OCI-LY1 (cell line): ENCODE results near the gene NEUROG2.
A peak's percentile ranks its signal among the peaks of the same experiment; 100 is the strongest.

ENCODE experiments used
- H2AFZ ChIP-seq: fragments of 200-600 bp; sonication (generic), shearing (Covaris generic); 2 replicates; pipeline ENCODE4 v1.6.0; 2014; ENCODE audit warnings: antibody characterized with exemption, mild to moderate bottlenecking, low read length
- H3F3A ChIP-seq: fragments of 200-600 bp; sonication (generic), shearing (Covaris generic); 2 replicates; pipeline ENCODE4 v1.6.0; 2014; ENCODE audit warnings: mild to moderate bottlenecking, antibody characterized with exemption, low read length, moderate library complexity; ENCODE audit not compliant: insufficient read depth
- H3K27ac ChIP-seq: fragments of 200-600 bp; sonication (generic); 2 replicates; pipeline ENCODE4 v1.5.1; 2014; ENCODE audit warnings: low read length, mixed run types, mild to moderate bottlenecking, low read depth; ENCODE audit not compliant: poor library complexity, severe bottlenecking
- H3K27me3 ChIP-seq: fragments of 200-600 bp; sonication (generic); 2 replicates; pipeline ENCODE4 v1.6.0; 2014; ENCODE audit warnings: antibody characterized with exemption, mild to moderate bottlenecking, low read length, moderate library complexity; ENCODE audit not compliant: insufficient read depth
- H3K36me3 ChIP-seq: fragments of 200-600 bp; sonication (generic); 2 replicates; pipeline ENCODE4 v1.6.1; 2014; ENCODE audit warnings: mild to moderate bottlenecking, antibody characterized with exemption, low read length, moderate library complexity, mixed read lengths; ENCODE audit not compliant: insufficient read depth
- H3K4me1 ChIP-seq: fragments of 200-600 bp; sonication (generic); 2 replicates; pipeline ENCODE4 v1.5.1; 2014; ENCODE audit warnings: mild to moderate bottlenecking, low read length, moderate library complexity; ENCODE audit not compliant: insufficient read depth, severe bottlenecking
- H3K4me2 ChIP-seq: fragments of 200-600 bp; sonication (generic), shearing (Covaris generic); 2 replicates; pipeline ENCODE4 v1.6.1; 2014; ENCODE audit warnings: low read length
- H3K4me3 ChIP-seq: fragments of 200-600 bp; sonication (generic); 2 replicates; pipeline ENCODE4 v1.5.1; 2014; ENCODE audit warnings: low read length, low read depth, mild to moderate bottlenecking, mixed read lengths; ENCODE audit not compliant: poor library complexity, severe bottlenecking
- H3K79me2 ChIP-seq: fragments of 200-600 bp; shearing (Covaris generic); 2 replicates; pipeline ENCODE4 v1.6.1; 2016; ENCODE audit warnings: mixed run types, low read length, mixed read lengths; ENCODE audit not compliant: insufficient read depth
- H3K9ac ChIP-seq: fragments of 200-600 bp; sonication (generic), shearing (Covaris generic); 2 replicates; pipeline ENCODE4 v1.6.1; 2014; ENCODE audit warnings: mild to moderate bottlenecking, low read length, mixed read lengths
- H3K9me2 ChIP-seq: fragments of 200-600 bp; sonication (generic), shearing (Covaris generic); 2 replicates; pipeline ENCODE4 v1.6.1; 2014; ENCODE audit warnings: low read depth, mild to moderate bottlenecking, low read length, mixed read lengths
- H3K9me3 ChIP-seq: fragments of 200-600 bp; shearing (Covaris generic); 2 replicates; pipeline ENCODE4 v1.6.1; 2014; ENCODE audit warnings: low read length, mixed read lengths
- H4K20me1 ChIP-seq: fragments of 200-600 bp; sonication (generic), shearing (Covaris generic); 2 replicates; pipeline ENCODE4 v1.6.0; 2016; ENCODE audit warnings: mild to moderate bottlenecking, low read length; ENCODE audit not compliant: insufficient read depth
- EZH2 ChIP-seq: fragments of 200-600 bp; sonication (generic), shearing (Covaris generic); IDR thresholded peaks from 2 replicates; pipeline ENCODE4 v1.8.0; 2017; ENCODE audit warnings: borderline replicate concordance, mixed run types, mild to moderate bottlenecking, antibody characterized with exemption, low read length, moderate library complexity, mixed read lengths
- TF ChIP-seq, protein P1 (sequence below): fragments of 200-600 bp; sonication (generic), shearing (Covaris generic); IDR thresholded peaks from 2 replicates; pipeline ENCODE4 v1.5.1; 2017; ENCODE audit warnings: mild to moderate bottlenecking, antibody characterized with exemption, low read length, moderate library complexity, mixed read lengths

NEUROG2 gene

DNA sequence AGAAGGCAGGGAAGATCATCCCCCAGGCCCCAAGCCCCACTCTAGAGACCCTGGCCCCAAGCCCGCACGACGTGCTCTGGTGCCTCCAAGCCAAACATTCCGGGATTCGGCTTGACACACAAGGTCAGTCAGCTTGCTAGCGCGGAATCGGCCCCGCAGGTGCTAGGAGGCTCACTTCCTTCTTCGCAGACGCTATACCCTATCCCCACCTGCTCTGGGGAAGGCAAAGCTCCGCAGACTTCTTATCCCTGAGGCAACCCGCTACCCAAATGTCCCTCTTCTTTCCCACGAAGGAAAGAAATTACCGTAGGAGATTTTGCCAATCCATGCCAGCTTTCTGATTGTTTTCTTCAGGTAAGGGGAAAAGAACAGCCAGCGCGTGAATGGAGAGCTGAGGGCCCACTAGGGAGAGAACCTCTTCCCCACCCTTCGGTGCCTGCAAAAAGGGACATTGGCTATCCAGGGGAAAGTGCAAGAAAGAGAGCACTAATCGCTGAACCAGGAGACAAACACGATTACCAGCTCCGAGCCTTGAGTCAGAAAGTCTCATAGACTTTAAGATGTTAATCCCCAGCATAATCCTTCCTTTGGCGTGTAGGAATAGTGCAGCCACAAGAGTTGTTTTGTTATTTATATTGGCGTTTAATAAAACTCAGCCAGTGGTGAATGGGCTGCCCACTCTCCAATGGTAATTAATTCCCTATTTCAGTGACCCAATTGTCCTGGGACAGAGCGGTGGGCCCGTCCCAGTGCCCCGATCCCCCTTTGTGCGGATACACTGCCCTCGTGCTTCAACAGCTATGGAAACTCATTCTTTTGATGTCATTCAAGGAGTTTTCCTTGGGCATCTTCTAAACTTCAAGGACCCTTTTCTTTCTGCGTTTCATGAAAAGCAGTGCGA, 5.4 kb upstream of the NEUROG2 start:
- no peaks in the 10 kb centered on the region for H3K36me3 ChIP-seq
- H3K9ac ChIP-seq, result no peak overlapping the region
- H3K79me2 ChIP-seq, result no peaks in the 10 kb centered on the region
- no peak for TF ChIP-seq EZH2
- TF ChIP-seq, protein P1, sequence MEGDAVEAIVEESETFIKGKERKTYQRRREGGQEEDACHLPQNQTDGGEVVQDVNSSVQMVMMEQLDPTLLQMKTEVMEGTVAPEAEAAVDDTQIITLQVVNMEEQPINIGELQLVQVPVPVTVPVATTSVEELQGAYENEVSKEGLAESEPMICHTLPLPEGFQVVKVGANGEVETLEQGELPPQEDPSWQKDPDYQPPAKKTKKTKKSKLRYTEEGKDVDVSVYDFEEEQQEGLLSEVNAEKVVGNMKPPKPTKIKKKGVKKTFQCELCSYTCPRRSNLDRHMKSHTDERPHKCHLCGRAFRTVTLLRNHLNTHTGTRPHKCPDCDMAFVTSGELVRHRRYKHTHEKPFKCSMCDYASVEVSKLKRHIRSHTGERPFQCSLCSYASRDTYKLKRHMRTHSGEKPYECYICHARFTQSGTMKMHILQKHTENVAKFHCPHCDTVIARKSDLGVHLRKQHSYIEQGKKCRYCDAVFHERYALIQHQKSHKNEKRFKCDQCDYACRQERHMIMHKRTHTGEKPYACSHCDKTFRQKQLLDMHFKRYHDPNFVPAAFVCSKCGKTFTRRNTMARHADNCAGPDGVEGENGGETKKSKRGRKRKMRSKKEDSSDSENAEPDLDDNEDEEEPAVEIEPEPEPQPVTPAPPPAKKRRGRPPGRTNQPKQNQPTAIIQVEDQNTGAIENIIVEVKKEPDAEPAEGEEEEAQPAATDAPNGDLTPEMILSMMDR, result no peak
- H3F3A ChIP-seq, result no peaks in the 10 kb centered on the region
- peak overlapping the region; percentile 37 for H3K4me3 ChIP-seq
- peak overlapping the region; percentile 46; the same call in 1 of the 2 replicates for H3K4me2 ChIP-seq
- no peaks in the 10 kb centered on the region; the same call in 1 of the 2 replicates for H3K27me3 ChIP-seq
- H3K9me3 ChIP-seq, result no peaks in the 10 kb centered on the region
- H3K27ac ChIP-seq, result no peak overlapping the region
- no peaks in the 10 kb centered on the region for H4K20me1 ChIP-seq
- H3K4me1 ChIP-seq, result peaks cover 31% of the 10 kb centered on the region
- H2AFZ ChIP-seq, result no peak overlapping the region
- H3K9me2 ChIP-seq, result no peaks in the 10 kb centered on the region

DNA sequence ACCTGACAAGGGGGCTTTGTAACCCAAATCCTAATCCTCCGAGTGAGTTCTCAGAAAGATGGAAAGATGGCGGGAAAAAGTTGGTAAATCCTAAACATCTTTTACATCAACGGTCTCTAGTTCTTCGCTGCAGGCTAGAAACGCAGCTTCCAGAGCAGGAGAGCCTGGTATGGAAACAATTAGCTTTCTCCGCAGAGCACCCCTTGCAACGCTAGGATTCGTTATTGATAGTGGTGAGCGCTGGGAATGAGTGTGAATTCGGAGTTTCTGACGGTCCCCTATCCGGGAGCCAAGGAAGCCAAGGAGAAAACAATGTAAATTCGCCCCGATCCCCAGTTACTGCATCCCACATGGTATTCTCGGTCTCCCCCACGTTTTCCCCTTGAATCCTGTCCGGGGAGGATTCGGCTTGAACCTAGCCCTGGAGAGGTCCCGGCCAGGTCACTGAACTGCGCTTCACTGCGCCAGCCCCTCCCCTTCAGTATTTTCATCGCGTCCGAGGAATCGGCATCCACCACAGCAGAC, 4.7 kb upstream of the NEUROG2 start:
- H3K9ac ChIP-seq, result no peak overlapping the region

DNA sequence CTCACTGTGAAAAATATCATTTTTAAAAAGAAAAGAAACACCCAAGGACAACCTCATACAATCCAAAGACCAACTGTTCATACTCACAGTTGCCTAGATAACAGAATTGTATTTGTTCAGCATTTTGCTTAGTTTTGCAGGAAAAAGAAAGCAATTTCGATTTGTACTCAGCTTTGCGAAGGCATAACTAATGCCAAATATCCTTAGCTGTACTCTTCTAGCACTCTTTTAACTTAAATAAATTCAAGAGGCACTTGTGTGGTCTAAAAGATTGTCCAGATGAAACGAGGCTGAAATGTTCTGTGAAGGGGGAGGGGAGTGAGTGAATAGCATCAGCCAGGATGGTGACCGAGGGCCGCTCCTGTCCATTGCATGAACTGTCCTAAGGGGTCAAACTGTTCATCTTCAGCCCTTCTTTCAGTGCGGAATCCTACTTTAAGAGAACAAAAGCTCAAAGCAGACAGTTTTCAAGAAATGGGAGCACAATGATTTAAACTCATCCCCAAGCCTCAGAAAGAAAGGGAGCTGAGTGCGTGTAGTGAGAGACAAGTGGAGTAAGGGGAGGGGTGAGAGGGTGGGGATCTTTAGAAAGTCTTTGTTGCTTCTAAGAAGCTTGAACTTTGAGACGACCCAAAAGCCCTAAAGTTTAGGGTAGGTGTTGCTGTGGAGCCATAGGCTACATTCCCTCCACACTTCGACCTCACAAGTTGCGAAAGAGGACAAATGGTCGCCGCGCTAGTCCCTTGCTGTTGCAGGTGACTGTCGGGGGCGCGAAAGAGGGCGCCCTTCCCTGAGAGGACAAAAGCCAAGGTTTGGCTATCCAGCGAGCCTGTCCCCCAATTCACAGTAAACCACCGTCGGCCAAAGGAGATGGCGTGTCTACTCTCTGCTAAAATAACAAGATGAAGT, 4.0 kb upstream of the NEUROG2 start:
- Histone ChIP-seq H3K27me3 (peaks cover under 1% of the 10 kb centered on the region; the same call in 1 of the 2 replicates), H3K4me2 (no peak overlapping the region)

More for the DNA sequence above, 4.7 kb upstream of the NEUROG2 start:
- H3K4me3 ChIP-seq, result peak overlapping the region; percentile 37
- peaks cover 37% of the 10 kb centered on the region for H3K4me1 ChIP-seq
- no peaks in the 10 kb centered on the region for H3K9me2 ChIP-seq
- H3K27me3 ChIP-seq, result no peaks in the 10 kb centered on the region; the same call in 1 of the 2 replicates
- H2AFZ ChIP-seq, result no peak overlapping the region
- H3K4me2 ChIP-seq, result peak overlapping the region; percentile 46; the same call in 1 of the 2 replicates
- no peak for TF ChIP-seq EZH2
- TF ChIP-seq, protein P1, result no peak
- no peaks in the 10 kb centered on the region for H3K36me3 ChIP-seq
- no peaks in the 10 kb centered on the region for H3K9me3 ChIP-seq
- no peaks in the 10 kb centered on the region for H4K20me1 ChIP-seq
- no peaks in the 10 kb centered on the region for H3F3A ChIP-seq
- no peak overlapping the region for H3K27ac ChIP-seq
- H3K79me2 ChIP-seq, result no peaks in the 10 kb centered on the region

More for the DNA sequence above, 4.0 kb upstream of the NEUROG2 start:
- Histone ChIP-seq H3K36me3 (no peaks in the 10 kb centered on the region), H3K9me3 (no peaks in the 10 kb centered on the region), H2AFZ (no peak overlapping the region), H3K9ac (no peak overlapping the region), H3K9me2 (no peaks in the 10 kb centered on the region), H3K4me1 (peaks cover 42% of the 10 kb centered on the region), H4K20me1 (no peaks in the 10 kb centered on the region), H3K79me2 (no peaks in the 10 kb centered on the region), H3K27ac (no peak overlapping the region), H3K4me3 (no peak overlapping the region), H3F3A (no peaks in the 10 kb centered on the region)
- TF ChIP-seq, protein P1, result peak; percentile 8; the same call in 1 of the 2 replicates
- TF ChIP-seq EZH2, result no peak
